Lung (tissue), 12 donors: ENCODE data around the gene AUTS2. TPM values are rescaled to one million over a fixed set of nuclear protein-coding genes. Genes with fewer than 3 reads are reported as not detected.

Source experiments
- ATAC-seq: fragments of 200-7000 bp; cut with Tn5 transposase; one replicate; pipeline ENCODE4 v1.9.1; 2020; ENCODE audit warnings: moderate number of reproducible peaks; ENCODE audit not compliant: insufficient read depth, low FRiP score
- DNase-seq, 3 donors: peaks; one replicate each; pipeline ENCODE4 v3.0.0-alpha.2; 2013 to 2017
- H3K27ac ChIP-seq, 2 donors: one replicate each; pipeline ENCODE4 v1.5.1; 2013; ENCODE audit warnings: mild to moderate bottlenecking in 2 of 2, moderate library complexity in 2 of 2, control low read depth in 1 of 2, inconsistent platforms in 1 of 2, low read depth in 1 of 2, low read length in 1 of 2
- H3K27me3 ChIP-seq, 3 donors: one replicate each; pipeline ENCODE4 v1.5.1; 2013; ENCODE audit warnings: low read length in 2 of 3; ENCODE audit not compliant: control insufficient read depth in 3 of 3, insufficient read depth in 3 of 3
- H3K36me3 ChIP-seq, 4 donors: one replicate each; pipeline ENCODE4 v1.5.1; 2013; ENCODE audit warnings: low read length in 4 of 4, mild to moderate bottlenecking in 1 of 4, moderate library complexity in 1 of 4; ENCODE audit not compliant: control insufficient read depth in 4 of 4, insufficient read depth in 4 of 4
- H3K4me1 ChIP-seq, 5 donors: one replicate each; pipeline ENCODE4 v1.5.1; 2013; ENCODE audit warnings: low read length in 5 of 5, mild to moderate bottlenecking in 2 of 5, moderate library complexity in 1 of 5; ENCODE audit not compliant: control insufficient read depth in 5 of 5, insufficient read depth in 5 of 5
- H3K4me3 ChIP-seq: one replicate; pipeline ENCODE4 v1.5.1; 2013; ENCODE audit warnings: mild to moderate bottlenecking, control low read depth, moderate library complexity
- H3K9ac ChIP-seq, 2 donors: one replicate each; pipeline ENCODE4 v1.5.1; 2013; ENCODE audit warnings: low read length in 2 of 2, control low read depth in 1 of 2; ENCODE audit not compliant: insufficient read depth in 1 of 2
- H3K9me3 ChIP-seq, 4 donors: one replicate each; pipeline ENCODE4 v1.5.1; 2013; ENCODE audit warnings: low read length in 3 of 4, mild to moderate bottlenecking in 1 of 4, moderate library complexity in 1 of 4; ENCODE audit not compliant: control insufficient read depth in 4 of 4, insufficient read depth in 3 of 4
- WGBS, 2 donors: extraction: QIAGEN DNeasy Blood & Tissue Kit; methylation state at CpG; one replicate each; pipeline ENCODE4 v1.1.7; 2013; 5-methylcytosine and 5-hydroxymethylcytosine counted together
- polyA plus RNA-seq, 2 donors: library from polyadenylated mRNA; stranded (reverse); fragments of 200-250 nt; gene quantifications; one replicate each; pipeline ENCODE4 v1.2.1, GENCODE V29; 2013
- total RNA-seq, 2 donors: library from RNA; depleted of rRNA in 1 of 2; stranded (reverse); fragments of >200 nt in 1 of 2; gene quantifications; one replicate each; pipeline ENCODE4 v1.2.1, GENCODE V29; 2014 to 2021
- TF ChIP-seq, protein P1 (sequence below): IDR thresholded peaks from 2 replicates; pipeline ENCODE4 v1.5.1; 2012; ENCODE audit warnings: mild to moderate bottlenecking; ENCODE audit errors: control extremely low read depth, extremely low read depth
- donor health status: control.
- donor health status: control.
- donor health status: Bipolar disorder and iron deficiency.
- donor health status: healthy.
- donor health status: DM: yes; HTN: yes; CAD: no.

AUTS2 gene
- total and polyA plus RNA-seq, 4 donors, result 11.8 to 115 (median 40.6) TPM

DNA sequence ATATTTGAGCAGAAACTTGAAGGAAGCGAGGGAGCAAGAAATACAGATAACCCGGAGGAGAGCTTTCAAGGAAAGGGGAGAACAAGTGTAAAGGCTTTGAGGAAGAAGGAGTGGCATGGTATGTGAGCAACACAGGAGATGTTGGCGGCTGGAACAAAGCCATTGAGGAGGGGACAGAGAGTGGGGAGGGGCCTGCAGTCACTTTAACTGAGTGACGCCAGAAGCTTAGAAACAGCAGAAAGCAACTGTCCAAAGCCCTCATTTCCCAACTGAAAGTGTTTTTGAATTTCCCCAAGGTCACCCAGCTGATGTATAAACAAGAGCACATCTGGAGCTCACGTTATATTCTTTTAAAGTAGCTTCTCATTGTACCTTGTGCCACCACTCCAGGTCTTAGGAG is 19.1 kb downstream of the AUTS2 start:
- ATAC-seq (no peak), DNase-seq (no peak)
- TF ChIP-seq, protein P1, sequence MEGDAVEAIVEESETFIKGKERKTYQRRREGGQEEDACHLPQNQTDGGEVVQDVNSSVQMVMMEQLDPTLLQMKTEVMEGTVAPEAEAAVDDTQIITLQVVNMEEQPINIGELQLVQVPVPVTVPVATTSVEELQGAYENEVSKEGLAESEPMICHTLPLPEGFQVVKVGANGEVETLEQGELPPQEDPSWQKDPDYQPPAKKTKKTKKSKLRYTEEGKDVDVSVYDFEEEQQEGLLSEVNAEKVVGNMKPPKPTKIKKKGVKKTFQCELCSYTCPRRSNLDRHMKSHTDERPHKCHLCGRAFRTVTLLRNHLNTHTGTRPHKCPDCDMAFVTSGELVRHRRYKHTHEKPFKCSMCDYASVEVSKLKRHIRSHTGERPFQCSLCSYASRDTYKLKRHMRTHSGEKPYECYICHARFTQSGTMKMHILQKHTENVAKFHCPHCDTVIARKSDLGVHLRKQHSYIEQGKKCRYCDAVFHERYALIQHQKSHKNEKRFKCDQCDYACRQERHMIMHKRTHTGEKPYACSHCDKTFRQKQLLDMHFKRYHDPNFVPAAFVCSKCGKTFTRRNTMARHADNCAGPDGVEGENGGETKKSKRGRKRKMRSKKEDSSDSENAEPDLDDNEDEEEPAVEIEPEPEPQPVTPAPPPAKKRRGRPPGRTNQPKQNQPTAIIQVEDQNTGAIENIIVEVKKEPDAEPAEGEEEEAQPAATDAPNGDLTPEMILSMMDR, result no peak
- Histone ChIP-seq H3K9me3 (no peaks in the 10 kb centered on the region), H3K36me3 (no peaks in the 10 kb centered on the region), H3K27me3 (no peaks in the 10 kb centered on the region), H3K4me1 (peaks cover 0 to 6% (median 3%) of the 10 kb centered on the region in 5 donors), H3K4me3 (no peak overlapping the region), H3K27ac (no peak overlapping the region), H3K9ac (no peak overlapping the region)
- WGBS, 2 donors, result 77 to 87% methylated on average over 5 of the region's 5 CpGs

DNA sequence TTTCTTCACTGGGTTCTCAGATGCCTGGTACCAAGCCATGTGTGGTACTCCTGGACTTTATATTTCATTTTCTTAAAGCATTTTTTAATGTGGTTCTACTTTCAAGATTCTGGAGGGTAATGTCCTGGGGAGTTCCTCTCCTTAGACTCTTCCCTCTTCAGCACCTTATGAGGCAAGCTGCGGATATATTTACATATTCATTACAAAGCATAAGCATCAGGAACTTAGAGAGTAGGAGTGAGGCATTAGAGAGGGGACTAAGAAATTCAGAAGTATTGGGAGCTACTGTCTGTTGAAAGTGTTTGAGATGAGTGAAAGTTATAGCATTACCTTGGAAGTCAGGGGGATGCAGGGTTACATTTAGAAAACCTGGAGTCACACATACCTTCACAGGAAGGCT is 20.8 kb downstream of the AUTS2 start:
- 90 to 92% methylated on average over 1 of the region's 1 CpG for WGBS, 2 donors
- H3K4me3 ChIP-seq, result no peak overlapping the region

DNA sequence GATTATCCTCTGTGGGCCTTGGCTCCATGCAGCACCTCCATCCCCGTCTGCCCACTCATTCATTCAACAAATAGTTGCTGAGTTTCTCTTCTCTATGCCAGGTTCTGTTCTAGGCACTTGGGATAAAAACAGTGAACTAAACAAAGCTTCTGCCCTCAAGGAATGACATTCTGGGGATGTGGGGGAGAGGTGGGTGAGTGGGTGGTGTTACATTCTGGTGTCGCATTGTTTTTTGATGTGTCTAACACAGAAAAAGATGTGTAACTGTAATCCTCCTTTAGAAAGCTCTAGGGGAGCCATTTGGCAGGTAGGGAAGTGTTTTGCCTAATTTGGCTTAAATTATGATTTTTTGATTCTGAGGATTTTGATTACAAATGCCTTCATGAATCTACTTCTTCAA is 21.4 kb downstream of the AUTS2 start:
- no peaks in the 10 kb centered on the region for H3K9me3 ChIP-seq
- peaks cover 0 to 8% (median 3%) of the 10 kb centered on the region in 5 donors for H3K4me1 ChIP-seq
- H3K9ac ChIP-seq, result no peak overlapping the region
- H3K27me3 ChIP-seq, result no peaks in the 10 kb centered on the region
- TF ChIP-seq, protein P1, result no peak
- no peak for DNase-seq
- no peak for ATAC-seq
- H3K4me3 ChIP-seq, result no peak overlapping the region
- H3K27ac ChIP-seq, result no peak overlapping the region
- H3K36me3 ChIP-seq, result no peaks in the 10 kb centered on the region
- WGBS, 2 donors, result 91 to 98% methylated on average over 2 of the region's 2 CpGs

More for the DNA sequence above, 20.8 kb downstream of the AUTS2 start:
- H3K27me3 ChIP-seq, result no peaks in the 10 kb centered on the region
- H3K4me1 ChIP-seq, result peaks cover 0 to 8% (median 3%) of the 10 kb centered on the region in 5 donors
- ATAC-seq, result no peak
- TF ChIP-seq, protein P1, result no peak
- H3K9me3 ChIP-seq, result no peaks in the 10 kb centered on the region
- no peak overlapping the region for H3K9ac ChIP-seq
- DNase-seq, result no peak
- H3K27ac ChIP-seq, result no peak overlapping the region
- no peaks in the 10 kb centered on the region for H3K36me3 ChIP-seq

DNA sequence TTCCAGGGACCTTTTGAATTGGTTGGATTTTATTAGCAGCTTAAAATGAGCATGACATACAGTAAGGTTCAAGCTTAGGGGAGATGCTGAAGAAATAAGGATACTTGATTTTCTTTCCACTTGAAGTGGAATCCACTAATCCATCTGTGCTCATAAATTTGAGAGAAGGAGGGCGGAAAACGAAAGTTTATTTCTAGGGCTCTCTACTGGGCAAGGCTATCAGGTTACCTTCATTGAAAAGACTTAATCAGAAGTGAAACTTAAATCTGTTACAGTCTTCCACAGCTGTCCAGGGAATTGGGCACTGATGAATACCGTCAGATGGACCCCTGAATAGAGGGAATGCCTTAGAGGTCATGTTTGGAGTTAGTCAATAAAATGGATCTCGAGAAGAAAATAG is 21.8 kb downstream of the AUTS2 start:
- DNase-seq (no peak), ATAC-seq (no peak)
- Histone ChIP-seq H3K36me3 (no peaks in the 10 kb centered on the region), H3K4me3 (no peak overlapping the region), H3K9me3 (no peaks in the 10 kb centered on the region), H3K27me3 (no peaks in the 10 kb centered on the region), H3K4me1 (peaks cover 0 to 8% (median 3%) of the 10 kb centered on the region in 5 donors), H3K9ac (no peak overlapping the region), H3K27ac (no peak overlapping the region)
- 59 to 63% methylated on average over 4 of the region's 4 CpGs for WGBS, 2 donors
- TF ChIP-seq, protein P1, result no peak
